ENCODE results near the gene CYP26C1.
A peak's percentile ranks its signal among the peaks of the same experiment; 100 is the strongest.

The CYP26C1 gene

GRCh38 chr10:93072713-93073538 lies 12.3 kb downstream of the CYP26C1 start:
- H3K27ac ChIP-seq (replicated peaks) = no peak overlapping the region
- H3K27me3 ChIP-seq (ENCODE audit: insufficient read depth, poor library complexity, severe bottlenecking) = peaks cover 85% of the 10 kb centered on the region
- DNase-seq (ENCODE audit: low read depth in 1 of 2, low spot score in 1 of 2) = no peak
- peak overlapping the region; percentile 27 for H3K4me3 ChIP-seq (replicated peaks; ENCODE audit: insufficient read depth, low read length)
- TF ChIP-seq CTCF (IDR thresholded peaks at IDR 0.05; ENCODE audit: insufficient read depth, low read length) (no peak), GABPA (IDR thresholded peaks at IDR 0.05; ENCODE audit: low read depth) (no peak)

GRCh38 chr10:93073539-93074146 lies 13.0 kb downstream of the CYP26C1 start, which contains the start of gene CYP26A1:
TSS of gene CYP26A1 (plus strand) at chr10:93073893. CDS start at chr10:93073935, 42 bp downstream.
- peaks cover 83% of the 10 kb centered on the region for H3K27me3 ChIP-seq (ENCODE audit: insufficient read depth, poor library complexity, severe bottlenecking)
- DNase-seq (ENCODE audit: low read depth in 1 of 2, low spot score in 1 of 2) = no peak
- peak within 1 kb of the TSS; percentile 27 for H3K4me3 ChIP-seq (replicated peaks; ENCODE audit: insufficient read depth, low read length)
- TF ChIP-seq SPI1 (IDR thresholded peaks at IDR 0.05; ENCODE audit: borderline replicate concordance, low read depth) (no peak), POLR2AphosphoS5 (IDR thresholded peaks at IDR 0.05; ENCODE audit: low read depth) (no peak), GABPA (IDR thresholded peaks at IDR 0.05; ENCODE audit: low read depth) (no peak), REST (IDR thresholded peaks at IDR 0.05; ENCODE audit: insufficient replicate concordance, low read depth) (no peak), CTCF (IDR thresholded peaks at IDR 0.05; ENCODE audit: insufficient read depth, low read length) (no peak)
- no peak within 1 kb of the TSS for H3K27ac ChIP-seq (replicated peaks)

- TF ChIP-seq GABPA (IDR thresholded peaks at IDR 0.05; ENCODE audit: low read depth) (no peak), SPI1 (IDR thresholded peaks at IDR 0.05; ENCODE audit: borderline replicate concordance, low read depth) (no peak), CTCF (IDR thresholded peaks at IDR 0.05; ENCODE audit: insufficient read depth, low read length) (no peak), REST (IDR thresholded peaks at IDR 0.05; ENCODE audit: insufficient replicate concordance, low read depth) (no peak), POLR2AphosphoS5 (IDR thresholded peaks at IDR 0.05; ENCODE audit: low read depth) (no peak)
- DNase-seq (ENCODE audit: low read depth in 1 of 2, low spot score in 1 of 2) = peak in 1 of 2 experiments; percentile 23
- Histone ChIP-seq H3K4me3 (replicated peaks; ENCODE audit: insufficient read depth, low read length) (peak overlapping the region; percentile 27), H3K27ac (replicated peaks) (no peak overlapping the region), H3K27me3 (ENCODE audit: insufficient read depth, poor library complexity, severe bottlenecking) (peaks cover 78% of the 10 kb centered on the region)
Measured at GRCh38 chr10:93074147-93074596, 13.6 kb downstream of the CYP26C1 start.
